Panc1 (cell line): ENCODE data around the gene CCDC88A. TPM values are rescaled to one million over a fixed set of nuclear protein-coding genes. Genes with fewer than 3 reads are reported as not detected.

ENCODE experiments used
- ATAC-seq: fragments of 200-7000 bp; cut with Tn5 transposase; 2 replicates; pipeline ENCODE4 v1.9.1; 2020; ENCODE audit warnings: mild to moderate bottlenecking, moderate library complexity
- BruUV-seq: library from RNA; stranded (reverse); fragments of 400-500 nt; replicated peaks from 2 replicates; lab custom pipeline; 2021; lab: Mats Ljungman, UMichigan
- CTCF ChIA-PET: fragments of 300-600 bp; sonication (Branson Sonifier 250); formaldehyde crosslinking; loops from one replicate; lab custom pipeline; 2022; ENCODE audit warnings: antibody characterized with exemption; lab: Charles Lee
- POLR2A ChIA-PET: fragments of 300-600 bp; sonication (Branson Sonifier 250); formaldehyde crosslinking; loops from one replicate; lab custom pipeline; 2022; ENCODE audit warnings: antibody characterized with exemption; lab: Charles Lee
- DNase-seq: peaks from one replicate; pipeline ENCODE4 v3.0.0-alpha.2; 2010; ENCODE audit warnings: low read depth, low spot score
- H3K27ac ChIP-seq: 2 replicates; pipeline ENCODE4 v1.5.1; 2011; ENCODE audit warnings: mild to moderate bottlenecking, low read length, inconsistent platforms
- H3K27me3 ChIP-seq: fragments of 200-500 bp; sonication (Bioruptor generic); 2 replicates; pipeline ENCODE4 v1.6.0; 2014; ENCODE audit warnings: low read length, inconsistent platforms; ENCODE audit not compliant: control insufficient read depth, insufficient read depth
- H3K36me3 ChIP-seq: fragments of 200-500 bp; sonication (Bioruptor generic); 2 replicates; pipeline ENCODE4 v1.5.1; 2014; ENCODE audit warnings: inconsistent platforms, mild to moderate bottlenecking, low read length, moderate library complexity; ENCODE audit not compliant: control insufficient read depth, insufficient read depth
- H3K4me1 ChIP-seq: 2 replicates; pipeline ENCODE4 v1.5.1; 2011; ENCODE audit warnings: inconsistent platforms, mild to moderate bottlenecking, low read length, moderate library complexity; ENCODE audit not compliant: control insufficient read depth, insufficient read depth
- H3K4me3 ChIP-seq, 2 experiments: 2 replicates each; pipeline ENCODE4 v1.5.1; 2011 to 2012; ENCODE audit warnings: low read depth in 2 of 2, low read length in 2 of 2, mild to moderate bottlenecking in 2 of 2, inconsistent platforms in 1 of 2, moderate library complexity in 1 of 2
- H3K9me3 ChIP-seq: fragments of 200-500 bp; sonication (Bioruptor generic); 2 replicates; pipeline ENCODE4 v1.5.1; 2014; ENCODE audit warnings: low read depth, mild to moderate bottlenecking, inconsistent platforms, low read length, moderate library complexity; ENCODE audit not compliant: control insufficient read depth, insufficient read depth
- CTCF ChIP-seq: fragments of 450-650 bp; IDR thresholded peaks from 2 replicates; pipeline ENCODE4 v1.5.1; 2017; ENCODE audit warnings: mild to moderate bottlenecking
- POLR2AphosphoS5 ChIP-seq: IDR thresholded peaks from 2 replicates; pipeline ENCODE4 v1.6.1; 2012; ENCODE audit warnings: mild to moderate bottlenecking, low read depth, low read length, moderate library complexity
- REST ChIP-seq, 2 experiments: IDR thresholded peaks; 2 replicates each; pipeline ENCODE4 v1.6.1; 2011 to 2012; ENCODE audit warnings: low read depth in 2 of 2, control low read depth in 1 of 2, low read length in 1 of 2, mild to moderate bottlenecking in 1 of 2, moderate library complexity in 1 of 2; ENCODE audit not compliant: insufficient read depth in 1 of 2
- SIN3A ChIP-seq: IDR thresholded peaks from 2 replicates; pipeline ENCODE4 v1.6.1; 2012; ENCODE audit warnings: low read depth, mild to moderate bottlenecking, low read length, moderate library complexity, borderline replicate concordance; ENCODE audit not compliant: insufficient read depth
- TCF7L2 ChIP-seq: IDR thresholded peaks from 2 replicates; pipeline ENCODE4 v1.6.1; 2011; ENCODE audit warnings: mild to moderate bottlenecking, low read depth, low read length, inconsistent platforms
- in situ Hi-C: cut with HindIII; loops from 2 replicates; pipeline ENCODE4 v1.10.0; 2016; ENCODE audit warnings: low sequenced_read_pairs, low pct_unique_long_range_greater_than_20kb
- intact Hi-C: fragments of 100-400 bp; cut with micrococcal nuclease; formaldehyde crosslinking; loops from one replicate; pipeline ENCODE4 v1.10.0; 2022; ENCODE audit not compliant: unreplicated experiment
- total RNA-seq: library from RNA; stranded (reverse); gene quantifications from one replicate; pipeline ENCODE4 v1.2.1, GENCODE V29; 2021; ENCODE audit not compliant: unreplicated experiment

Gene CCDC88A
- total RNA-seq, 1 experiment from 2014 or later = 99.8 TPM

- in situ Hi-C loops = no loop called here
Observed at GRCh38 chr2:55428258-55428657, 8.6 kb upstream of the CCDC88A start.

GRCh38 chr2:55425431-55425831 is 5.8 kb upstream of the CCDC88A start:
- Histone ChIP-seq H3K27ac (no peak overlapping the region), H3K27me3 (no peaks in the 10 kb centered on the region), H3K4me3 (no peak overlapping the region; a peak in 1 of 4 replicates), H3K36me3 (no peaks in the 10 kb centered on the region), H3K9me3 (no peaks in the 10 kb centered on the region), H3K4me1 (0 out of 2 replicates have a peak, but pooled peaks cover 5% of the 10 kb centered on the region)
- ATAC-seq = peak; percentile 85
- intact Hi-C loops (no loop called here), in situ Hi-C loops (no loop called here)
- POLR2A ChIA-PET = no interaction called here
- no TSS peak for BruUV-seq
- CTCF ChIA-PET = no interaction called here
- peak; percentile 72 for DNase-seq
- TF ChIP-seq REST (IDR thresholded peaks at IDR 0.05; ENCODE audit: insufficient read depth in 1 of 2, low read depth in 2 of 2, low read length in 1 of 2) (no peak), CTCF (no peak), TCF7L2 (no peak), POLR2AphosphoS5 (no peak)

More at GRCh38 chr2:55428258-55428657, 8.6 kb upstream of the CCDC88A start:
- Histone ChIP-seq H3K27me3 (no peaks in the 10 kb centered on the region), H3K4me3 (no peak overlapping the region), H3K9me3 (no peaks in the 10 kb centered on the region), H3K27ac (no peak overlapping the region), H3K4me1 (0 out of 2 replicates have a peak, but pooled peaks cover 5% of the 10 kb centered on the region), H3K36me3 (no peaks in the 10 kb centered on the region)
- TF ChIP-seq CTCF = no peak
- TF ChIP-seq SIN3A = no peak
- no peak for TF ChIP-seq REST (IDR thresholded peaks at IDR 0.05; ENCODE audit: insufficient read depth in 1 of 2, low read depth in 2 of 2, low read length in 1 of 2)
- TF ChIP-seq TCF7L2 = no peak
- TF ChIP-seq POLR2AphosphoS5 = no peak
- CTCF ChIA-PET = no interaction called here
- ATAC-seq = no peak
- BruUV-seq = no TSS peak
- DNase-seq = no peak
- intact Hi-C loops = no loop called here
- POLR2A ChIA-PET = no interaction called here
